Loucy (cell line): Measurements from ENCODE around the gene PTGES2.

Experiments used
- EZH2phosphoT487 ChIP-seq: fragments of 200-600 bp; IDR thresholded peaks from 2 replicates; pipeline ENCODE4 v1.6.1; 2018; ENCODE audit warnings: antibody characterized with exemption, mild to moderate bottlenecking, moderate library complexity, borderline replicate concordance
- TF ChIP-seq, protein P1 (sequence below): fragments of 200-600 bp; sonication (generic); conservative IDR thresholded peaks from 2 replicates; pipeline ENCODE4 v1.5.1; 2014; ENCODE audit warnings: mild to moderate bottlenecking, antibody characterized with exemption, low read length

GRCh38 chr9:128164307-128164885 lies 36.9 kb upstream of the PTGES2 start:
- TF ChIP-seq, protein P1, sequence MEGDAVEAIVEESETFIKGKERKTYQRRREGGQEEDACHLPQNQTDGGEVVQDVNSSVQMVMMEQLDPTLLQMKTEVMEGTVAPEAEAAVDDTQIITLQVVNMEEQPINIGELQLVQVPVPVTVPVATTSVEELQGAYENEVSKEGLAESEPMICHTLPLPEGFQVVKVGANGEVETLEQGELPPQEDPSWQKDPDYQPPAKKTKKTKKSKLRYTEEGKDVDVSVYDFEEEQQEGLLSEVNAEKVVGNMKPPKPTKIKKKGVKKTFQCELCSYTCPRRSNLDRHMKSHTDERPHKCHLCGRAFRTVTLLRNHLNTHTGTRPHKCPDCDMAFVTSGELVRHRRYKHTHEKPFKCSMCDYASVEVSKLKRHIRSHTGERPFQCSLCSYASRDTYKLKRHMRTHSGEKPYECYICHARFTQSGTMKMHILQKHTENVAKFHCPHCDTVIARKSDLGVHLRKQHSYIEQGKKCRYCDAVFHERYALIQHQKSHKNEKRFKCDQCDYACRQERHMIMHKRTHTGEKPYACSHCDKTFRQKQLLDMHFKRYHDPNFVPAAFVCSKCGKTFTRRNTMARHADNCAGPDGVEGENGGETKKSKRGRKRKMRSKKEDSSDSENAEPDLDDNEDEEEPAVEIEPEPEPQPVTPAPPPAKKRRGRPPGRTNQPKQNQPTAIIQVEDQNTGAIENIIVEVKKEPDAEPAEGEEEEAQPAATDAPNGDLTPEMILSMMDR: no peak
- no peak for TF ChIP-seq EZH2phosphoT487
